ENCODE data around the gene KLHL4. TPM values are rescaled to one million over a fixed set of nuclear protein-coding genes. Genes with fewer than 3 reads are reported as not detected.

KLHL4 gene
- total and polyA plus RNA-seq, 2 of the 13 experiments (the other 11 are each of a cell fraction or from before 2014, with no cell fraction given) = 0.15 TPM; not detected in 1

GRCh38 chrX:87580862-87581261 lies 63.3 kb downstream of the KLHL4 start (continued):
- no peak for TF ChIP-seq KDM3A (CRISPR knock-in tag; IDR thresholded peaks at IDR 0.05; ENCODE audit: low read depth)
- no peak for TF ChIP-seq ZNF512B (CRISPR knock-in tag; IDR thresholded peaks at IDR 0.05; ENCODE audit: borderline replicate concordance)

DNA sequence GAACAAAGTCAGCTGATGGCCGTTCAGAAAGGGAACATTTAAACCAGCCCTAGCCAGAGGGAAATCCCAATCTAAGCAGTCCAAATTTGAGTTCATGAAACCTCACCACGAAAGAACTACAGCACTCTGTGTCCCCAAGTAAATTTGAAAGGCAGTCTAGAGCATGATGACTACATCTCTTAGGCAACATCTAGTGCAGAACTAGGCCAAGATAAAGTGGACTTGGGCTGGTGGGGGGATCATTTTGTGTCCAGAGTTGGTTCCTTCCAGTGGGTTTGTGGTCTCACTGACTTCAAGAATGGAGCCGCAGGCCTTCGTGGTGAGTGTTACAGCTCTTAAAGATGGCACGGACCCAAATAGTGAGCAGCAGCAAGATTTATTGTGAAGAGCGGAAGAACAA lies 64.9 kb downstream of the KLHL4 start:
- Histone ChIP-seq H3K4me2 (ENCODE audit: low read depth, low read length) (no peak overlapping the region), H3K36me3 (replicated peaks in 1 of 2; ENCODE audit: control insufficient read depth in 1 of 2, insufficient read depth in 2 of 2, low read length in 2 of 2) (no peaks in the 10 kb centered on the region), H4K20me1 (ENCODE audit: insufficient read depth, low read length) (no peaks in the 10 kb centered on the region), H3K4me3 (replicated peaks in 1 of 3; ENCODE audit: insufficient read depth in 1 of 3, low read depth in 2 of 3, low read length in 3 of 3) (no peak overlapping the region), H3K27ac (ENCODE audit: extremely low read length, insufficient read depth, low read length) (no peak overlapping the region), H2AFZ (ENCODE audit: low read length) (no peak overlapping the region), H3K27me3 (ENCODE audit: control insufficient read depth in 1 of 2, insufficient read depth in 2 of 2, low read length in 2 of 2) (no peaks in the 10 kb centered on the region), H3K4me1 (ENCODE audit: insufficient read depth, low read length) (no peaks in the 10 kb centered on the region), H3K9me3 (ENCODE audit: low read length) (no peaks in the 10 kb centered on the region), H3K9ac (ENCODE audit: insufficient read depth, low read depth, low read length) (no peak overlapping the region), H3K79me2 (ENCODE audit: insufficient read depth, low read length) (no peaks in the 10 kb centered on the region)
- no TSS peak for BruUV-seq (replicated peaks)
- in situ Hi-C loops (cut with HindIII; ENCODE audit: extremely low pct_ligation_motif_present, low pct_unique_long_range_greater_than_20kb) = no loop called here
- intact Hi-C loops (cut with micrococcal nuclease; ENCODE audit: unreplicated experiment) = loop anchor here (10.0 kb wide), 1 partner anchor 1032 kb away; no protein-coding TSS in a partner anchor
- FAIRE-seq = no peak
- DNase-seq (ENCODE audit: low spot score) = no peak
- ATAC-seq = no peak
- WGBS (ENCODE audit: low lambda C conversion rate) = 41% methylated on average over 3 of the region's 6 CpGs
- CTCF ChIA-PET (ENCODE audit: low intra/inter-chr PET ratio, low total read pairs) = no interaction called here
- POLR2A ChIA-PET = no interaction called here
- no peak for TF ChIP-seq ZSCAN9 (CRISPR knock-in tag; IDR thresholded peaks at IDR 0.05; ENCODE audit: borderline replicate concordance)
- TF ChIP-seq ZNF557 (CRISPR knock-in tag; IDR thresholded peaks at IDR 0.05) = no peak
- no peak for TF ChIP-seq KLF6 (CRISPR knock-in tag; IDR thresholded peaks at IDR 0.05)
- no peak for TF ChIP-seq FOXA1 (IDR thresholded peaks at IDR 0.05)
- no peak for TF ChIP-seq FOXA1 (CRISPR knock-in tag; IDR thresholded peaks at IDR 0.05)
- TF ChIP-seq, protein P1, sequence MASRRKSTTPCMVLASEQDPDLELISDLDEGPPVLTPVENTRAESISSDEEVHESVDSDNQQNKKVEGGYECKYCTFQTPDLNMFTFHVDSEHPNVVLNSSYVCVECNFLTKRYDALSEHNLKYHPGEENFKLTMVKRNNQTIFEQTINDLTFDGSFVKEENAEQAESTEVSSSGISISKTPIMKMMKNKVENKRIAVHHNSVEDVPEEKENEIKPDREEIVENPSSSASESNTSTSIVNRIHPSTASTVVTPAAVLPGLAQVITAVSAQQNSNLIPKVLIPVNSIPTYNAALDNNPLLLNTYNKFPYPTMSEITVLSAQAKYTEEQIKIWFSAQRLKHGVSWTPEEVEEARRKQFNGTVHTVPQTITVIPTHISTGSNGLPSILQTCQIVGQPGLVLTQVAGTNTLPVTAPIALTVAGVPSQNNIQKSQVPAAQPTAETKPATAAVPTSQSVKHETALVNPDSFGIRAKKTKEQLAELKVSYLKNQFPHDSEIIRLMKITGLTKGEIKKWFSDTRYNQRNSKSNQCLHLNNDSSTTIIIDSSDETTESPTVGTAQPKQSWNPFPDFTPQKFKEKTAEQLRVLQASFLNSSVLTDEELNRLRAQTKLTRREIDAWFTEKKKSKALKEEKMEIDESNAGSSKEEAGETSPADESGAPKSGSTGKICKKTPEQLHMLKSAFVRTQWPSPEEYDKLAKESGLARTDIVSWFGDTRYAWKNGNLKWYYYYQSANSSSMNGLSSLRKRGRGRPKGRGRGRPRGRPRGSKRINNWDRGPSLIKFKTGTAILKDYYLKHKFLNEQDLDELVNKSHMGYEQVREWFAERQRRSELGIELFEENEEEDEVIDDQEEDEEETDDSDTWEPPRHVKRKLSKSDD (CRISPR knock-in tag; IDR thresholded peaks at IDR 0.05; ENCODE audit: low read depth) = no peak
- no peak for TF ChIP-seq ZNF441 (CRISPR knock-in tag; IDR thresholded peaks at IDR 0.05; ENCODE audit: borderline replicate concordance)
- TF ChIP-seq ETS1 (CRISPR knock-in tag; IDR thresholded peaks at IDR 0.05) = no peak
- no peak for TF ChIP-seq ZNF784 (CRISPR knock-in tag; IDR thresholded peaks at IDR 0.05; ENCODE audit: borderline replicate concordance)
- TF ChIP-seq SMC3 (IDR thresholded peaks at IDR 0.05; ENCODE audit: low read length) = no peak
